AG08396 (cell line): ENCODE measurements around the gene PMS2.
A peak's percentile ranks its signal among the peaks of the same experiment; 100 is the strongest.
"Not testable (repeated sequence)": the region's sequence is repeated elsewhere in the genome, so short reads cannot be mapped to it uniquely, and the experiment has no call there.

Experiments
- DNase-seq: peaks from one replicate; pipeline ENCODE4 v3.0.0; 2012; ENCODE audit warnings: low spot score, mixed read lengths

Gene PMS2

GRCh38 chr7:6012355-6013104 lies 3.7 kb upstream of the PMS2 start:
- DNase-seq = no peak

DNA sequence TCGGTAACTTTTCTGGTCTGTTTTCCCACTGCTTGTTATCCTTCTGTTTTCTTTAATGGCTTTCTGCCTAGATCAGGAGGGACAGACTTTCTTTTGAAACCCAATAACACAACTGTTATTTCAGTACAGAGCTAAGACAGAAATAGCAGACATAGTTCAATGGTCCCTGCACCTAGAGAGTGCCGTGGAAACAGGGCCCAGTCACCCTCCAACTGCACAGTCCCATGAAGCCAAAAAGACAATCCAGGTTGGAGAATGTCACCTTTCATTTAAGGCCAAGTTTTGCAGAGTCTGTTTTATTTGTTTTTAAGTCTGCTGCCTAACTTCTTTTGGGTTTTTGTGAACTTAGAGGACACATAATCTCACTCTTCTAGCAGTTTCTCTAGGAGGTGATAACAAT lies 2.7 kb upstream of the PMS2 start:
- DNase-seq = no peak

- not testable (repeated sequence) for DNase-seq
Measured at GRCh38 chr7:6010370-6010769, 1.5 kb upstream of the PMS2 start.

DNA sequence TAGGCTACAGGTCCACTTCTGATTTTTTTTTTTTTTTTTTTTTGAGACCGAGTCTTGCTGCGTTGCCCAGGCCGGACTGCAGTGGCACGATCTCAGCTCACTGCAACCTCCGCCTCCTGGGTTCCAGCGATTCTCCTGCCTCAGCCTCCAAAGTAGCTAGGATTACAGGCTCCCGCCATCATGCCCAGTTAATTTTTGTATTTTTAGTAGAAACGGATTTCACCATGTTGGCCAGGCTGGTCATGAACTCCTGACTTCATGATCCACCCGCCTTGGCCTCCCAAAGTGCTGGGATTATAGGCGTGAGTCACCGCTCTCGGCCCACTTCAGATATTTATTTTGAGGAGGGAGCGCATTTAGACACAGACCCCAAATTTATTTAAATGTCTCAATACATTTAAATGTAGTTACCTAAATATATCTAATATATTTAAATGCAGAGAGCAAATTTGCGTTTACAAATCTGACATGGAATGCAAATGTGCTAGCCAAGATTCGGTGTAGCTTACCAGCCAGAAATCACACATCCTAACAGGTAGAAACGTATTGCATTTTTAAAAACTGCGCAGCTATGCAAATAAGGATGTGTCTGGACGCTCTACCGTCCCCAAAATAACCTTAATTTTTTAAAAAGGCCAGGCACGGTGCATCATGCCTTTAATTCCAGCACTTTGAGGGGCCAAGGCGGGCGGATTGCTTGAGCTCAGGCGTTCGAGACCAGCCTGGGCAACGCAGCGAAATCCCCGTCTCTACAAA lies 836 bp downstream of the PMS2 start:
- DNase-seq = not testable (repeated sequence)

- DNase-seq = no peak
Measured at GRCh38 chr7:6007386-6007785, 1.5 kb downstream of the PMS2 start.

- peak; percentile 61 for DNase-seq
Measured at GRCh38 chr7:5997210-5997808, 11.5 kb downstream of the PMS2 start.

DNA sequence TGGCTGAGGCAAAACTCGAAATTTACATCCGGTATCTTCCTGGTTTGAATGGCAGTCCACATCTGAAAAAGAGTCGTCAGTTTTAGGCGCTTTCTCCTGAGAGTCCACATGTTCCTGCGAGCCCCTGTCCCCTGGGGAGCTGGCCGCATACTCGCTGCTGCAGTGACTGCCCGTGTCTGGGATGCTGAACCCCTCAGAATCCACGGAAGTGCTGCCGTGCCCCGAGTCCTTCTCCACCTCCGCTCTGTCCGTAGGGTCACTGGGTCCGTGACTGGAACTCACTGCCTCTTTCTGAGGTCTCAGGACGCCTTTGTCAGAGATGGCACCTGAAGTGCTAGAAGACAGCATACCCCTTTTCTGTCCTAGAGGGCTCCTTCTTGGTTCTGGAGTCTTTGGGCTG lies 21.8 kb downstream of the PMS2 start:
- not testable (repeated sequence) for DNase-seq

- not testable (repeated sequence) for DNase-seq
Measured at GRCh38 chr7:5979680-5980314, 29.1 kb downstream of the PMS2 start.

DNA sequence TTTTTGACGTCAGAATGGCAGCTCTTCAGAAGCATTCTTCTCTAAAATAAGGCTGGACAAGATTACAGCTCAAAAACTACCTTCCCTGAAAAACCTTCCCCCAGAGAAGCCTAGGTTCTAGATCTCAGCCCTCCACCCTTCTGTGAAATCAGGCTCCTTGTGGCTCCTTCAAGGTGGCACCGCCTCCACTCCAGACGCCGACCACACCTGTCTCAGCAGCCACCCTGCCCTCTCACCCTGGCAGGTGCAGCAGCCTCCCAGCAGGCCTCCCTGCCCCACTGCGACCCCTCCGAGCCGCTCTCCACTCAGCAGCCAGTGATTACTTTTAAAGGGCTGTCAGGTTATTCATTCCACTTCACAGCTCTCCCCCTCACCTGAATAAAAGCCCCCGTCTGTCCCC lies 35.3 kb downstream of the PMS2 start:
- DNase-seq = not testable (repeated sequence)

DNA sequence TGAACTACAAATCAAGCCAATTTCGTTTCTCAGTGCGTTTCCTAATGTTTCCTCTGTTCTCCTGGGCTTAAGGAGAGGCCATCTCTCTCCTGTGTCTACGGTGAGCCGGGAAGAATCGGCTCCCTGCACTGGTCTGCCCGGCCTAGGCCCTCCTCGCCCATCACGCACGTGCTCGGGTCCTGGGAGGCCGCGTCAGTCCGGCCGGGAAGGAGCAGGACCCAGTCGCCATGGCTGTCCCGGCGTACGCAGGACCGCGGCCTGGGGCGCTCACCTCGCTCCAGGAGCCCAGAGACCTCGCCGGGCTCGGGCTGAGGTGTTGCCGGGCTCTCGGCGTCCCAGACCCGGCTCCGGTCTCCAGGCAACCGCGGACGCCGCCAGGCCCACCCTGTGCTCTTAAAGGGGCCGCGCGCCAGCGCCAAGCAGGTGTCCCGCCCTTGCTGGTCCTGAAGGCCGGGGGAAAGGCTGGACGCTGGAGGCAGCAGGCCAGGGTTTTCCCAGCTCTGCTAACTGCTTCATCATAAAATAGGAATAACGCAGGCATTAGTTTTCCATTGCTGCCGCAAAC lies 38.4 kb downstream of the PMS2 start, which contains the start of gene RSPH10B:
Gene RSPH10B (minus strand): TSS at position 343 of the 565 bp plus-strand sequence. CDS start 3,573 bp downstream, outside the sequence.
- DNase-seq = not testable (repeated sequence)

DNA sequence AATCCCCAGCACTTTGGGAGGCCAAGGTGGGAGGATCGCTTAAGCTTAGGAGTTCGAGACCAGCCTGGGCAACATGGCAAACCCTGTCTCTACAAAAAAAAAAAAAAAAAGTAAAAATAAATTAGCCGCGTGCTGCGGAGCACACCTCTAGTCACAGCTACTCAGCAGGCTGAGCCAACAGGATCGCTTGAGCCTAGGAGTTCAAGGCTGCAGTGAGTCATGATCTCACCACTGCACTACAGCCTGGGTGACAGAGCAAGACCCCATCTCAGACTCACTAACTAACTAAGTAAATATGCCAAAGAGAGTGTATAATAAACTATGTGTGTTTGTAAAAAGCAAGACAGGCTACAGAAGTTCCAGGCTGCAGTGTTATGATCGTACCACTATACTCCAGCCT lies 45.0 kb downstream of the PMS2 start:
- DNase-seq = not testable (repeated sequence)

DNA sequence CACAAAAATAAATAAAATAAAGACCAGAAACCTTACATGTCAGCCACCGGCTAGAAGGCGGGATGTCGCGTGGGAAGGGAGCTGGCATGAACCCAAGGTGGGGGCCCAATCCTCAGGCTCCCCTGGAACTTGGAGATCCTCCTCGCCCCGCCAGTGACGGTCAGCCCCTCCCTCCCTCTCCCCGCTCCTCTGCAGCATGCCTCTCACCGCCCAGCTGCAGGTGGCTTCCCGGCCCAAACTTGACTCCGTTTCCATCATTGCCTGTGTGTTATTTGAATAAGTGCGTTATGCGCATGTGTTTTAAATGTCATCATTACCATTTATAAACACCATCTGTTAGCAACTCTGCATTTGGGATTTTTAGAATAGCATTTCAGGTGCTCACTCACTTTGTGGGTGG lies 45.6 kb downstream of the PMS2 start:
- DNase-seq = not testable (repeated sequence)

DNA sequence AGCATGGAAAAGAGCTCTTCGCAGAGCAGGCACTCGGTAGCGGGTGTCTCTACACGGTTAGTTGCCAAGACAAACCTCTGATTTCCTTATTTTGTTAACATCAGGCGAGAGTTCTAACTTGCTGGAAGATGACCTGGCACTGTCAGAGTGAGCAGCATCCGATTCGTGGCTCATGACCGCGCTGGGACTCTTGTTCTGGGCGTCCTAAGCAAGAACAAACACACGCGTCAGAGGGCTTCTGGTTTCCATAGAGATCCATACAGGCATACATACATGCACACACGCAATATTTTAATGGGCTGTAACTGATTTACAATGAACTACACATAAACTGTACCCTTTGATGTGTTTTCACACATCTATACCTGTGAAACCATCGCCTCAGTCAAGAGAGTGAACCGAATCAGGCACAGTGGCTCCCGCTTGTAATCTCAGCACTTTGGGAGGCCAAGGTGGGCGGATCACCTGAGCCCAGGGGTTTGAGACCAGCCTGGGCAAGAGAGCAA lies 73.9 kb downstream of the PMS2 start:
- not testable (repeated sequence) for DNase-seq

DNA sequence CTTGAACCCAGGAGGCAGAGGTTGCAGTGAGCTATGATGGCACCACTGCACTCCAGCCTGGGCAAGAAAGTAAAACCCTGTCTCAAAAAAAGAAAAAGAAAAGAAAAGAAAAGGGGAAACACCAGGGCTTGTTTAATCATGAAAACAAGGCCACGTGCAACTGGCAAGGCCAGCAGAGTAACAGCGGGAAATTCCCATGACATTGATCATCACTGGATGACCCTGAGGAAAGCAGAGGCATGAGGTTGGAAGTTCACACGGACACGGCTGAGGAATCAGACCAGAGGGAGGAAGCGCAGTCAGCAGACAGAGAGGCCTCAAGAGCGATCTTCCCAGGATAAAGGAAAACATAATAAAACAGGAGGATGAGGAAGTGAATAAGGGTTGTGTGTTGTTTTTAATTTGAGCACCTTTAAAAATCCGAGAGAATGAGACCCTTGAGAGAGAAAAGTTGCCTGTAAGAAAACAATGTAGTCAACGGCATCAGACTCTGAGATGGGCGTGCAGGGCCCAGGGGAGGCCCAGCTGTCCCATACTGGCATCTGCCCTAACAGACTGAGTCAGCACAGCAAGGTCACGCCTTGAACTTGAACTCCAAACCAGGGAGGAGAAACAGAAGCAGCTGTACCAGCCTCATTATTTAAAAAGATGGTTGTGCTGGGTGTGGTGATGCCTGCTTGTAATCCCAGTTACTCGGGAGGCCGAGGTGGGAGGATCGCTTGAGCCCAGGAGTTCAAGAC lies 76.8 kb downstream of the PMS2 start:
- not testable (repeated sequence) for DNase-seq

DNA sequence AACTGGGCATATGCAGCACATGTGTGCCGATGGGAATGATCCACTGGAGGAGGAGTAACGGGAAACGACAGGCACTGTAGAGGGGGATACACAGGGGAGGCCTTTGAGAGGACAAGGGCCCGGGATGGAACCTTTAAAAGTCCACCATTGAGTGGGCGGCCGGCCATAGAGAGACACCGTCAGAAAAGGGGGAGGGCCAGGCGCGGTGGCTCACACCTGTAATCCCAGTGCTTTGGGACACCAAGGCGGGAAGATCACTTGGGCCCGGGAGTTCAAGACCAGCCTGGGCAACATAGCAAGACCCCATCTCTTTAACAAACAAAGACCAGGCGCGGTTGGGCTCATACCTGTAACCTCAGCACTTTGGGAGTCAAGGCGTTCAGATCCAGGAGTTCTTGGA lies 77.6 kb downstream of the PMS2 start:
- DNase-seq = not testable (repeated sequence)

- not testable (repeated sequence) for DNase-seq
Measured at GRCh38 chr7:5930290-5930689, 78.6 kb downstream of the PMS2 start.

DNA sequence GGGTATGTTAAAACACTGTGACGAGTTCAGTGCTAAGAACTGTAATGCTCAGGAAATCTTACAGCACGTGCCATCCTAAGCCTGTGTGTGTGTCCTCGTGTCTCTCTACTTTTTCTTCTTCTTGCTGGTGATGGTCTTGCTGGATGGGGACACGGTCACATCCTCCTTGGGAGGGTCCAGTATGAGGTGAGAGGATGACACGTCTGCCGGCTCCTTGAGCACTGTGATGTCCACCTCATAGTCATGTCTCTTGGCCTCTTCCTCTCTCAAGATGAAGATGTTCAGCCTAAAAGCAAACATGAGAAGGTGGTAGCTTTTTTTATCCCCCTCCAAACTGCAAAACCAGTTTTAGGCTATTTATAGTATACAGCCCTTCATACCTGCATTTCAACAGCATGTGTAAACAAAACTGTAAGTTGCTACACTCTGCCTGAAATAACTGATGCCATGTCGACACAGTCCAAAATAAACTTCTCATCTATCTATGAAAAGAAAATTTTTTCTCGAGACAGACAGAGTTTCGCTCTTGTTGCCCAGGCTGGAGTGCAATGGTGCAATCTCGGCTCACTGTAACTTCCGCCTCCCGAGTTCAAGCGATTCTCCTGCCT lies 82.5 kb downstream of the PMS2 start:
- not testable (repeated sequence) for DNase-seq

DNA sequence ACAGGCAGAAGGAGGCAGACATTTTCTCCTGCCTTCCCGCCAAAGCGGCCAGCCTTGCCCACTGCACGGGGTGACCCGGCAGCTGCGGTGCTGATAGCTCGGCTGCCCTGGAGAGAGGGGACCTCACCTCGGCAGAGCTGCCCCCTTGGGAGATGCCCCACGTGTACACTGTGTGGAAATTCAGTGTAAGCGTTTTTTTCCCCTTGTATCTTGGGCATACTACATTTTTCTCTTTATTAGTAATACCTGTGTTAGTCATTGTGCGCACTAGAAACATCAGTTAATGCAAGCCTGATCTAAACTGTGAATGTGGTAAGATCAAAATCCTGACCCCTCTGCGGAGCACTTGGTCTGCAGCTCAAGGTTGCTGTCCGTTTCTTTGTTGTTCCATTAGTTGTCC lies 84.2 kb downstream of the PMS2 start:
- not testable (repeated sequence) for DNase-seq

- DNase-seq = not testable (repeated sequence)
Measured at GRCh38 chr7:5924180-5924579, 84.7 kb downstream of the PMS2 start.
